HG03558 (cell line): ENCODE data around the gene MAZ.
"Not testable (repeated sequence)": the region's sequence is repeated elsewhere in the genome, so short reads cannot be mapped to it uniquely, and the experiment has no call there.

Experiments used
- ATAC-seq: cut with Tn5 transposase; IDR thresholded peaks from one replicate; pipeline ENCODE4 v1.9.1; 2021; ENCODE audit warnings: moderate number of reproducible peaks; ENCODE audit not compliant: unreplicated experiment; ENCODE audit errors: extremely low read depth

The MAZ gene

DNA sequence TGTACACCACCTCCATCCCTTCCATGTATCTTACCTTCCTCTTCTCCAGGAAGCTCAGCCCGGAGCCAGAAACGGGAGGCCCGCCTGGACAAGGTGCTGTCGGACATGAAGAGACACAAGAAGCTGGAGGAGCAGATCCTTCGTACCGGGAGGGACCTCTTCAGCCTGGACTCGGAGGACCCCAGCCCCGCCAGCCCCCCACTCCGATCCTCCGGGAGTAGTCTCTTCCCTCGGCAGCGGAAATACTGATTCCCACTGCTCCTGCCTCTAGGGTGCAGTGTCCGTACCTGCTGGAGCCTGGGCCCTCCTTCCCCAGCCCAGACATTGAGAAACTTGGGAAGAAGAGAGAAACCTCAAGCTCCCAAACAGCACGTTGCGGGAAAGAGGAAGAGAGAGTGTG, 13.2 kb downstream of the MAZ start:
- no peak for ATAC-seq

DNA sequence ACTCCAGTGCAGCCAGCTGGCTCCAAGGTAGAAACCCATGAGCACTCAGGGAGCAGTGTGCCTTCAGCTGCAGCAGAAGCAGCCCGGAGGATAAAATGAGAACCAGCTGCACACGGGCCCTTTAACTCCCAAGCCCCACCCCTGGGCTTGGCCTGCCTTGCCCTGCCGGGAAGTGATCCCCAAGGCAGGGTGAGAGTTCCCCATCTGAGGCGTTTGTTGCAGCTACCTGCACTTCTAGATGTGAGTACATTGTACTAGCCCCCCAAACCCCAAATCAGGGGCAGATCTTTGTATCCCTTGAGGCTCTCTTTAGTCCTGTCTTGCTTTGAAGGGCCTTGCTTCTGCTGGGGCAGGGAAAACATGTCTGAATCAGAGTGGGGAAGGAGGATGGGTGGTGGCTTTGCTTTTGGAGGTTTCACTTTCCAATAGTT, 14.0 kb downstream of the MAZ start, which contains the start of gene MVP:
Gene MVP (plus strand): TSS at position 192 of the 431 bp plus-strand sequence. CDS start 10,088 bp downstream, outside the sequence.
- no peak for ATAC-seq

DNA sequence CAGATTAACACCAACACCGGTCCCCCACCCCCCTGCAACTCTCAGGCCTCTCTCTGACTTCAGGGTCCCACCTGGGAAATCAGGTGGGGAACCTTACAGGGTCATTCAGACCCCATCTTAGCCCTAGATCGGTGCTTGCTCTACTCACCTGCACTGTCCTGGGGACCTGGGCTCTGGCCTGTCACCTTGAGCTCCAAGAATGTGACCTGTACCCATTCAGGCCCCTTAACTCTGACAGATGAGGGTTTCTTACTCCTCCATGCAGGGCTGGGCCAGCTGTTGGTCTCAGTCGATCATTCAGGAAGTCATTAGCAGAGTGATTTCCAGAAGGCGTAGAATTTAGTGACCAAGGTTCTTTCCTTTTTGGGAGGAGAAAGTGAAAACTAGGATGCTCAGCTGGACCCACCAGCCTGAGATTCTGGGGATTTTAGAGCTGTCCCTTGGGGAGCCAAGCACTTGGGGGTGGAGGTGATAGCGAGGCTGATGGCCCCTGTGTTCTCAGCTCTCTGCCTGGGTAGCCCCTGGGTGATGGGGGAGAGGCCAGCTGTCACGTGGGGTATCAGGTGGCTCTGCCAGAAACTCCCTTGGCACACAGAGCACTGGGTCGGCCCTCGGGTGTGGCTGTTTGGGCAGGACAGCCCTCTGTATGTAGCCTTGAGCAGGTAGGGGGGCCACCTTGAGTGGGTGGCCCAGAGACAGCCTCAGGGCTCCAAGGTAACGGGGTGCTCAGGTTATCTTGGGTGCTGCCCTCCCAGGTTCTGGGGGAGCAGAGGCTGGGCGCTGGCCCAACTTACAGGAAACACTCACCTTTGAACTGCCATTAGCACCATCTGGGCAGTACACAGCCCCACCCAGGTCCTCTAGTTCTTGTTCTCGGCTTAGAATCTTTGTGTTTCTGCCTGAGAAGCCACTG, 14.7 kb downstream of the MAZ start:
- no peak for ATAC-seq

DNA sequence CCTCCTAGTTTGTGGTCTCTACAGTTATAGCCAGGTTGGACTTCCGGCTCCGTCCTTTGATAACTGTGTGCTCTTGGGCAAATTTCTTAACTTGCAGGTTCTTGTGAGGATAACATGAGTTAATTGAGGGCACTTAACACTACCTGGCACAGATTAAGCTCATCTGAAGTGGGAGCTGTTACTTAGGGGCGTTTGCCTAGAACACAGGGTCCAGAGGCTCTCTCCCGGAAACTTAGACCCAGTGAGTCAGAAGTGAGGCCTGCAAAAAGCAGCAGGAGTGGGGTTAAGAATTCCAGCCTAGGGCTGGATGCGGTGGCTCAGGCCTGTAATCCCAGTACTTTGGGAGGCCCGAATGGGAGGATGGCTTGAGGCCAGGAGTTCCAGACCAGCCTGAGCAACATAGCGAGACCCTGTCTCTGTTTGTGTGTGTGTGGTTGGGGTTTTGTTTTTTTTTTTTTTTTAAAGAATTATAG, 15.3 kb downstream of the MAZ start:
- ATAC-seq = no peak

DNA sequence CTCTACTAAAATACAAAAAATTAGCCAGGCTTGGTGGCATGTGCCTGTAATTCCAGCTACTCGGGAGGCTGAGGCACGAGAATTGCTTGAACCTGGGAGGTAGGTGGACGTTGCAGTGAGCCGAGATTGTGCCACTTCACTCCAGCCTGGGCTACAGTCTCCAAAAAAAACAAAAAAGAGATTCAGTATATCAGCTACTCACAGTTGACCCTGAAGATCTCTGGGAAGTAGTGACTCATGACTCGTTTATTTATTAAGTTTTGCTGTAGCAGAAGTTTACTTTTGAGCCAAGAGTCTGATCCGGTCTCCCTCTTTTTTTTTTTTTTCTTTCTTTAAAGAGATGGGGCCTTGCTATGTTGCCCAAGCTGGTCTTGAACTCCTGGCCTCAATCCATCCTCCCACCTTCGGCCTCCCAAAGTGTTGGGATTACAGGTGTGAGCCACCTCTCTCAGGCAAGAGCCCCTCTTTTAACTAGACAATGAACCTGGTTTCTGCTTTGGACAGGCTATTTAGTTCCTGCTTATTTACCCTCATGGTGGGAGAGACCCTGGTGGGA, 18.3 kb downstream of the MAZ start:
- ATAC-seq = no peak

DNA sequence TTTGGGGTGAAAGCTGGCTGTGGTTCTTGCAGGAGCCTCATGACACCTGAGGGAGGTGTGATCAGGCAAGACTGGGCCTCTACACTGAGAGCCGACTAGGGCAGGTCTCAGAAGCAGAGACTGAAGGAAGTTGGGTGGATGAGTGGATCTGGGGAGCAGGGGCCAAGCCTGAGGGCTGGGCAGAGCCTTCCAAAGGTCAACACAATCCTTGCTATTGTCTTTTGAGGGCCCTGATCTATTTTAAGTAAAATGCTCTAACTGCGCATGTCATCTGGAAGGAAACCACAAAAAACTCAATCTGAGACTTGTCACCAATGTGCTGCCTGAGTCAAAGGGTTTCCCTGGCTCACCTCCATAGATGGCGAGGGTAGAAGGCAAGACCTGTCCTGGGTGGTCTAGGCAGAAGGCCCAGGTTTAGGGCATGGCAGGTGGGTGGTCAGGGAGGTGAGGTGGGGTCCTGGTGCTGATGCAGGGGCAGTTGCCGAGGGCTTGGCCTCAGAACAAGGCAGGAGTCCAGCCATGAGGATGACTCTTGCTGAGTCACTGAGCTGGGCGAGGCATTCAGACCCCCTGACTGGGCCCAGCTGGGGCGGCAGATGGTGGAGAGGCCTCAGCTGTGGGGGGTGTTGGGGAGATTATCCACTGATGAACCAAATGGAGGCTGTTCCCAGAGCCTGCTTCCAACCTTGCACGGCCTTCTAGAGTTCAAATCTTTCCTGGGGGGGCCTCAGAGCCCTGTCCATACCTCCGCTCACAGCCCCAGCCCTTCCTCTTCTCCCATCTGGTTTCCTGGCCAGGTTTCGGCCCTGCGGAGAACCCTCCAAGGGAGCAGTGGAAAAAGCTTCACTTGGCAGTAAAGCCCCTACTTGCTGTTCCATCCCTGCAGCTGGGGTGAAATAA, 19.1 kb downstream of the MAZ start:
- no peak for ATAC-seq

DNA sequence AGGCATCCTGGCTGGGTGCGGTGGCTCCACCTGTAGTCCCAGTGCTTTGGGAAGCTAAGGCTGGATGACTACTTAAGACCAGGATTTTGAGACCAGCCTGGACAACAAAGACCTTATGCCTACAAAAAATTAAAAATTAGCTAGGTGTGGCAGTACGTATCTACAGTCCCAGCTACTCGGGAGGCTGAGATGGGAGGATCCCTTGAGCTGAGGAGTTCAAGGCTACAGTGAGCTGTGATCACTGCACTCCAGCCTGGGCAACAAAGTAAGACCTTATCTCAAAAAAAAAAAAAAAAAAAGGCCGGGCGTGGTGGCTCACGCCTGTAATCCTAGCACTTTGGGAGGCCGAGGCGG, 20.0 kb downstream of the MAZ start:
- ATAC-seq = no peak

DNA sequence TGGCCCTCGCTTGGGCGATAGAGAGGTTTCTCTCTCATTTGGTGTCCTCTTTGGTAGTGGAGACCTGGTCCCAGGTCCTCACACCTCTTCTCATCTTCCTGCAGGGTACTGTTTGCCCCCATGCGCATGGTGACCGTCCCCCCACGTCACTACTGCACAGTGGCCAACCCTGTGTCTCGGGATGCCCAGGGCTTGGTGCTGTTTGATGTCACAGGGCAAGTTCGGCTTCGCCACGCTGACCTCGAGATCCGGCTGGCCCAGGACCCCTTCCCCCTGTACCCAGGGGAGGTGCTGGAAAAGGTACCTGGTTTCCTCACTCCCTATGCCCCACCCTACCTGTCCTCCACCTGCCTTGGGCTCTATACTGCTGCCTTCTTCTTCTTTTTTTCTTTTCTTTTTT, 24.4 kb downstream of the MAZ start:
- ATAC-seq = no peak

DNA sequence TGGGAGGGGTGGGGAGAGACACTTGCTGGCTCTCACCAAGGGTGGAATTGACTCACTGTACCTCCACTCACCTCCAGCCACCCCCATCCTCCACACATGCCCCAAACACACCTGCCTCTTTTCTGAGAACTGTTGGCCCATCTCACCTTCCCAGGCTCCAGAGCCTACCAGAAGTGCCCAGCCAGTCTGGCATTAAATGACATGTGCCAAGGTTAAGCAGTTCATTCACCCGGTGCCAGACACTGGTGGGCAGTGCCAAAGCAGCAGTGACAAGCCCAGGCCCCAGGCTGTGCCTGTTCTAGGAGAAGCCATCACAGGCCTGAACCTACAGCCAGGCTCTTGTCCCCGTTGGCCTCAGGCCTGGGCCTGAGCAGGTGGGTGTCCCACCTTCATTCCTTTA, 25.2 kb downstream of the MAZ start:
- ATAC-seq = no peak

DNA sequence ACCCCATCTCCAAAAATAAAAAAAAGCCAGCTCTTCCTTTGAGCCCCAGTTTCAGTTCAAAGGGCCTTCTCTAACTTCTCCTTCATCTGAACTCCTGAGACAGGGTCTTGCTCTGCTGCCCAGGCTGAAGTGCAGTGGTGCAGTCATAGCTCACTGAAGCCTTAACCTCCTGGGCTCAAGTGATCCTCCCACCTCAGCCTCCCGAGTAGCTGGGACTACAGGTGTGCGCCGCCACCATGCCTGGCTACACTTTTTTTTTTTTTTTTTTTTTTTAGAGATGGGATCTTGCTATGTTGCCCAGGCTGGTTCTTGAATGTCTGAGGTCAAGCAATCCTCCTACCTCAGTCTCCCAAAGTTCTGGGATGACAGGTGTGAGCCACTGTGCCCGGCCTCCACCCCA, 26.9 kb downstream of the MAZ start:
- ATAC-seq = not testable (repeated sequence)

DNA sequence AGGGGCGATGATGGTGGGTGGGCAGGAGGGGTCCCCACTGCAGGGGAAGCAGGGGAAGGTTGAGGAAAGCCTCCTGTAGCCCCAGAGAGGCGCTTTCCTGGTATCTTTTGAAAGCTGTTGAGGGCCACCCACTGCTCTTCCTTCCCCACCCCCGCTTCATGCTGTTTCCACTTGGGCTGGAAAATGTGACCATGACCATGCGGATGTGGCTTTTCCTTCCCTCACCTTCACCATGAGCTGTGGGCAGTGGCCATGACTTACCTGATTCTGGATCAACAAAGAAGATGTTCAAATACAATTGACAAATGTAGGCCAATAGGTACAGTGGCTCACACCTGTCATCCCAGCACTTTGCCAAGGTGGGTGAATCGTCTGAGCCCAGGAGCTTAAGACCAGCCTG, 27.8 kb downstream of the MAZ start:
- ATAC-seq = no peak

DNA sequence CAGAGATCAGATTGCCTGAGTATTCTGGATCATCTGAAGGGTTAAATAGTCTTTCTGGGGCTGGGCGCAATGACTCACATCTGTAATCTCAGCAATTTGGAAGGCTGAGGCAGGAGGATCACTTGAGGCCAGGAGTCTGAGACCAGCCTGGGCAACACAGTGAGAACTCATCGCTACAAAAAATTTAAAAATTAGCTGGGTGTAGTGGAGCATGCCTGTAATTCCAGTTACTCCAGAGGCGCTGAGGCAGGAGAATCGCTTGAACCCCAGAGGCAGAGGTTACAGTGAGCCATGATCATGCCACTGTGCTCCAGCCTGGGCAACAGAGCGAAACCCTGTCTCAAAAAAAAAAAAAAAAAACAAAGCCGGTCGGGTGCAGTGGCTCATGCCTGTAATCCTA, 29.6 kb downstream of the MAZ start:
- ATAC-seq = no peak

DNA sequence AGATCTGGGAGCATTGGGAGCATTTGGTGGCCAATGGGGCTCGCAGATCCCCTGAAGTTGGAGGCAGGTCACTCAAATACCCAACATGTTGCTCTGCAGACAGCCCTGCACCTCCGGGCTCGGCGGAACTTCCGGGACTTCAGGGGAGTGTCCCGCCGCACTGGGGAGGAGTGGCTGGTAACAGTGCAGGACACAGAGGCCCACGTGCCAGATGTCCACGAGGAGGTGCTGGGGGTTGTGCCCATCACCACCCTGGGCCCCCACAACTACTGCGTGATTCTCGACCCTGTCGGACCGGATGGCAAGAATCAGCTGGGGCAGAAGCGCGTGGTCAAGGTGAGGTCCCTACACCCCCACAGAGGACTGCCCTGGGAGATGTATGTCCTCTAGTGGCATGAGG, 30.3 kb downstream of the MAZ start:
- ATAC-seq = no peak

DNA sequence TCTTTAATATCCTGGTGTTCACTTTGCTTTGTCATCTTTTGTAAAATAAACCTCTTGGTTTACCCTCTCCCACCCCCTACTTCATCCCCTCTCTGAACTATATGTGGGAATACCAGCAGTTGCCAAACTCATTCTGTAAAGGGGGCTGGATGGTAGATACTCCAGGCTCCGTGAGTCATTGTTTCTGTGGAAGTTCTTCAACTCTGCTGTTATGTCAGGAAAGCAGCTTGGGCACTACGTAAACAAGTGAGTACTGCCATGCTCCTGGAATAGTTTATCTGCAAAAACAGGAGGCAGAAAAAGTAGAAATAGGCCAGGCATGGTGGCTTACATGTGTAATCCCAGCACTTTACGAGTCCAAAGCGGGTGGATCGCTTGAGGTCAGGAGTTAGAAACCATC, 31.5 kb downstream of the MAZ start:
- ATAC-seq = no peak

DNA sequence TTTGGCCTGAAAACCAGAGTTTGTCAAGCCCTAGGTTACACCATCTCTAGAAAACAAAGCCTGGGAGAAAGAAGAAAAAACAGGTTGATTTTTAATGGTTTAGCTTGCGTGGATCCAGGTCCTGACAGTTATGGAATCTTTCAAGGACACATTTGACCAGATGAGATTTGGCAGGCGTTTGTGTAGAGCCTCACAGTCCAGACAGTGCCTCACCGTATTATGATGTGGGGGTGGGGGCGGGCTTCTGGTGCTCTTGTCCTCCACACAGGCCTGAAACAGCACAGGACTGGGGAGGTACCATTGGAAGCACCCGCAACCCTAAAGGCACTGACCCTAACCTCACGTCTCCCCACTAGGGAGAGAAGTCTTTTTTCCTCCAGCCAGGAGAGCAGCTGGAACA, 33.5 kb downstream of the MAZ start:
- ATAC-seq = no peak

DNA sequence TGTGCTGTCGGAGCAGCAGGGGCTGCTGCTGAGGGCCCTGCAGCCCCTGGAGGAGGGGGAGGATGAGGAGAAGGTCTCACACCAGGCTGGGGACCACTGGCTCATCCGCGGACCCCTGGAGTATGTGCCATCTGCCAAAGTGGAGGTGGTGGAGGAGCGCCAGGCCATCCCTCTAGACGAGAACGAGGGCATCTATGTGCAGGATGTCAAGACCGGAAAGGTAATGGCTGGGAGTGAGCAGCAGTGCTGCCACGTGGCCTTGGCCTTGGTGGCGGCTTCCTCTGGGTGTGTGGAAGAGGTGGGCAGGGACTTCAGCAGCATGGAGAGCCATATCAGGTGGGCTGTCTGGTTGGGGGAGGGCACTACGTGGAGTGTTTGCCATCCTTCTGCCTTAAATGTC, 33.9 kb downstream of the MAZ start:
- ATAC-seq = no peak

DNA sequence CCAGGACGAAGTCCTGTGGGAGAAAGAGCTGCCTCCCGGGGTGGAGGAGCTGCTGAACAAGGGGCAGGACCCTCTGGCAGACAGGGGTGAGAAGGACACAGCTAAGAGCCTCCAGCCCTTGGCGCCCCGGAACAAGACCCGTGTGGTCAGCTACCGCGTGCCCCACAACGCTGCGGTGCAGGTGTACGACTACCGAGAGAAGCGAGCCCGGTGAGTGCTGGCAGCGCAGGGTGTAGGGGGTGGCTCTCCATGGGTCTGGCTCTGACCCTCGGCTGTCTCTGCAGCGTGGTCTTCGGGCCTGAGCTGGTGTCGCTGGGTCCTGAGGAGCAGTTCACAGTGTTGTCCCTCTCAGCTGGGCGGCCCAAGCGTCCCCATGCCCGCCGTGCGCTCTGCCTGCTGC, 35.3 kb downstream of the MAZ start:
- no peak for ATAC-seq

DNA sequence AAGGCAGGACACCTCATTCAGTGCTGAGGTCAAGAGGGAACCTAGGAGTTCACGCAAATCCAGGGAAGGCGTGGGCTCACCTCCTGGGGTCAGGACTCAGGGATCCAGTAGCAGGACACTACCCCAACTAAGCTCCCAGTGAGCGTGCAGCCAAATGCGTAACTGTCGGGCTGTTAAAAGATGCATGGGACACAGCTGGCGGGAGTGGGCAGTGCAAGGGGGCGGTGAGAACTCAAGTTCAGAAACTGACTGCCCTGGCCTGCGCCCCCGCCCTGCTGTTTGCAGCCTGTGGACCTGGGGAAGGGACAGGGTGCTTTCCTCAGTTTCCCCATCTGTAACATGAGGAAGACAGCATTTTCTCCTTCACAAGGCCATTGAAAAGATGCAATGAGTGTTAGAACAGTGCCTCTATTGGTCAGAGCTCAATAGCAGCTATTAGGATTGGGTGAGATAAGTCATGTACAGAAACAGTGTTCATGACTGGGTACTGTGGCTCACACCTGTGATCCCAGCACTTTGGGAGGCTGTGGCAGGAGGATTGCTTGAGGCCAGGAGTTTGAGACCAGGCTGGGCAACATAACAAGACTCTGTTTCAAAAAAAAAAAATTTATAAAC, 36.5 kb downstream of the MAZ start:
- ATAC-seq = no peak

DNA sequence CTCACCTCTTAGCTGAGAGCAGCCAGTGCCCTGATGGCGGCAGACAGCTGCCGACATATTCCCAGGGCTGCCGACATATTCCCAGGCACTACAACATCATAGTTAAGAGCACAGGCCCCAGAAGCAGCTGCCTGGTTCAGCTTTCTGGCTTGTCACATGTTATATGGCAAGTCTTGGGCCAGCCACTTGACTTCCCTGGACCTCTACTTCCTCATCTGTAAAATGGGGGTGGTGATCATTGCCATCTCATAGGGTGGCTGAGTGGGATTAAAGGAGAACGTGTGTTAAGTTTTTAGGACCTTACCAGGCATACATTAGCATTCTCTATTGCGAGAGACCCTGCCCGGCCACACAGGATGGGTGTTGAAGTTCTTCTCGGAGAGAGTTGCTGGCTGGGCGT, 37.6 kb downstream of the MAZ start:
- ATAC-seq = no peak

DNA sequence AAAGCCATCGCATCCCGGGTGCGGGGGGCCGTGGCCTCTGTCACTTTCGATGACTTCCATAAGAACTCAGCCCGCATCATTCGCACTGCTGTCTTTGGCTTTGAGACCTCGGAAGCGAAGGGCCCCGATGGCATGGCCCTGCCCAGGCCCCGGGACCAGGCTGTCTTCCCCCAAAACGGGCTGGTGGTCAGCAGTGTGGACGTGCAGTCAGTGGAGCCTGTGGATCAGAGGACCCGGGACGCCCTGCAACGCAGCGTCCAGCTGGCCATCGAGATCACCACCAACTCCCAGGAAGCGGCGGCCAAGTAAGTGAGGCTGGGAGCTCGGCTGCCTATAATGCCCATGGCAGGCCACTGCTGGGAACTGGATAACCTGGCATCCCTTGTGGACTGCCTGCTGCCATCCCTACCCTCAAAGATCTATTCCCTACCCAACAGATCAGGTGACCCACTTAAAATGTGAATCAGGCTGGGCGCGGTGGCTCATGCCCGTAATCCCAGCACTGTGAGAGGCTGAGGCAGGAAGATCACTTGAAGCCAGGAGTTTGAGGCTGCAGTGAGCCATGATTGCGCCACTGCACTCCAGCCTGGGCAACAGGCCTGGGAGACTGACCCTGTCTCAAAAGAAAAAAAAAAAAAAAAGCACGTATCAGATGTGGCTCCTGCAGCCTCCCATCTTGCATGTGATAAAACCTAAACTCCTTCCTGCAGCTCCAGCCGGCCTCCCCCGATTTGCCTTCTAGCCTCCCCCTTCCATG, 38.4 kb downstream of the MAZ start:
- ATAC-seq = no peak
